NT2/D1 (cell line): ENCODE measurements around the gene F12.
A peak's percentile ranks its signal among the peaks of the same experiment; 100 is the strongest.

ENCODE experiments used
- DNase-seq: peaks from one replicate; pipeline ENCODE4 v3.0.0-alpha.2; 2011; ENCODE audit warnings: low read depth, low spot score
- H3K27me3 ChIP-seq: 2 replicates; pipeline ENCODE4 v1.6.0; 2011; ENCODE audit warnings: mild to moderate bottlenecking; ENCODE audit not compliant: insufficient read length, insufficient read depth
- H3K36me3 ChIP-seq: 2 replicates; pipeline ENCODE4 v1.6.1; 2011; ENCODE audit warnings: mild to moderate bottlenecking, low read length, mixed read lengths; ENCODE audit not compliant: insufficient read depth, insufficient read length
- H3K4me1 ChIP-seq: 2 replicates; pipeline ENCODE4 v1.5.1; 2011; ENCODE audit not compliant: insufficient read depth, insufficient read length
- H3K4me3 ChIP-seq: 2 replicates; pipeline ENCODE4 v1.5.1; 2011; ENCODE audit warnings: low read depth; ENCODE audit not compliant: insufficient read length
- H3K9ac ChIP-seq: 2 replicates; pipeline ENCODE4 v1.6.0; 2011; ENCODE audit warnings: low read depth; ENCODE audit not compliant: insufficient read length
- H3K9me3 ChIP-seq: 2 replicates; pipeline ENCODE4 v1.5.1; 2011; ENCODE audit warnings: mild to moderate bottlenecking, low read length; ENCODE audit not compliant: insufficient read depth
- SUZ12 ChIP-seq: IDR thresholded peaks from 2 replicates; pipeline ENCODE4 v1.6.1; 2011; ENCODE audit not compliant: insufficient read length, insufficient read depth; ENCODE audit errors: extremely low read depth
- YY1 ChIP-seq: IDR thresholded peaks from 2 replicates; pipeline ENCODE4 v1.6.1; 2011; ENCODE audit not compliant: insufficient read length, insufficient read depth
- ZNF274 ChIP-seq: IDR thresholded peaks from 2 replicates; pipeline ENCODE4 v1.6.1; 2011; ENCODE audit warnings: mild to moderate bottlenecking, low read depth, low read length

The F12 gene

DNA sequence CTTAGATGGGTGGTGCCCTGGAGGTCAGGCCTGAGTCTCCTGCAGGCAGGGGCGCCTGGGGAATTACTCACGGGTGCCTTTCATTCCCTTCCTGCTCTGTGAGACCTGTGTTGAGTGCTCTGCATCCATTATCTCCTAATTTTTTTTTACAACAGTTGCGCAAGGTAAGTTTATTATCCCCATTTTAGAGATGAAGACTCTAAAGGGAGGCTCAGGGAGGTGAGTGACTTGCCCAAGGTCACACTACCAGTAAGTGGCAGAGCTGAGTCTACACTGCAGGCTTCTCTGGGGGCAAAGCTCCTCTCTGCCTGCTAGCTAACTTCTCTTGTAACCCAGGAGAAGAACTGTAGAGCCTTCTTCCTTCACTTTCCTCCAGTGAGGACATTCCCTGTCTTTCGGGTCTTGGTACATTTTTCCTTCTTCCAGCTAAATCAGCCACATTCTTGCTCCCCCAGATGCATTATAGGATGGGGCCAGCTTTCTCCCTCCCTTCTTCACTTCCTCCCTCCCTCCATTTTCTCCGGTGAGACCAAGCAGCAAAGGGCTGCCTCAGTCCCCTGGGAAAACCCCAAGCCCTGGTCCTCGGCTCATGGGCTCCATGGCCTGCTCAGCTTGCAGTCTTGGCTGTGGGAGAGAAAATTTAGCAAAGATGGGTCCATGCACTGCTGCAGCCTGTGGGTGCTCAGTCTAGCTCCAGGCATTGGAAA lies 39.0 kb upstream of the F12 start:
- no peak overlapping the region for H3K9ac ChIP-seq
- no peaks in the 10 kb centered on the region for H3K9me3 ChIP-seq
- TF ChIP-seq ZNF274 = no peak
- H3K4me3 ChIP-seq = no peak overlapping the region
- no peak for DNase-seq
- H3K36me3 ChIP-seq = peaks cover 14% of the 10 kb centered on the region
- peaks cover 11% of the 10 kb centered on the region for H3K27me3 ChIP-seq
- peaks cover 16% of the 10 kb centered on the region for H3K4me1 ChIP-seq

GRCh38 chr5:177447611-177448243 lies 38.4 kb upstream of the F12 start:
- no peak for DNase-seq
- peaks cover 7% of the 10 kb centered on the region for H3K27me3 ChIP-seq
- TF ChIP-seq ZNF274 (no peak), YY1 (no peak), SUZ12 (no peak)
- H3K36me3 ChIP-seq = peaks cover 19% of the 10 kb centered on the region
- peak overlapping the region; percentile 62 for H3K9ac ChIP-seq
- no peaks in the 10 kb centered on the region for H3K9me3 ChIP-seq
- peaks cover 15% of the 10 kb centered on the region for H3K4me1 ChIP-seq
- H3K4me3 ChIP-seq = peak overlapping the region; percentile 29

- Histone ChIP-seq H3K9me3 (no peaks in the 10 kb centered on the region), H3K36me3 (peaks cover 25% of the 10 kb centered on the region), H3K27me3 (peaks cover 7% of the 10 kb centered on the region), H3K9ac (peak overlapping the region; percentile 91), H3K4me3 (peak overlapping the region; percentile 76), H3K4me1 (peaks cover 17% of the 10 kb centered on the region)
- TF ChIP-seq ZNF274 = no peak
- TF ChIP-seq YY1 = no peak
- no peak for TF ChIP-seq SUZ12
- DNase-seq = no peak
These were observed 37.8 kb upstream of the F12 start for GRCh38 chr5:177447066-177447610.

- Histone ChIP-seq H3K9ac (peak within 1 kb of the TSS; percentile 91), H3K27me3 (peaks cover 7% of the 10 kb centered on the region), H3K4me3 (peak within 1 kb of the TSS; percentile 76), H3K36me3 (peaks cover 32% of the 10 kb centered on the region), H3K4me1 (peaks cover 20% of the 10 kb centered on the region), H3K9me3 (no peaks in the 10 kb centered on the region)
- DNase-seq = no peak
- no peak for TF ChIP-seq YY1
These were observed 37.1 kb upstream of the F12 start, which contains the start of gene PRR7 for GRCh38 chr5:177446200-177447065. Gene PRR7 (plus strand): TSS chr5:177446814. CDS start chr5:177455068, 8,254 bp downstream.

GRCh38 chr5:177445917-177446199 lies 36.5 kb upstream of the F12 start:
- TF ChIP-seq ZNF274 = no peak
- no peak for TF ChIP-seq YY1
- no peak for TF ChIP-seq SUZ12
- no peak for DNase-seq
- H3K4me1 ChIP-seq = peaks cover 23% of the 10 kb centered on the region
- H3K36me3 ChIP-seq = peaks cover 35% of the 10 kb centered on the region
- H3K27me3 ChIP-seq = peaks cover 6% of the 10 kb centered on the region
- peak overlapping the region; percentile 76 for H3K4me3 ChIP-seq
- peak overlapping the region; percentile 91 for H3K9ac ChIP-seq
- H3K9me3 ChIP-seq = no peaks in the 10 kb centered on the region

- H3K4me1 ChIP-seq = peaks cover 26% of the 10 kb centered on the region
- TF ChIP-seq ZNF274 = no peak
- no peak for DNase-seq
- peaks cover 5% of the 10 kb centered on the region for H3K27me3 ChIP-seq
- H3K9ac ChIP-seq = no peak overlapping the region
- H3K4me3 ChIP-seq = no peak overlapping the region
- H3K9me3 ChIP-seq = no peaks in the 10 kb centered on the region
- peaks cover 40% of the 10 kb centered on the region for H3K36me3 ChIP-seq
These were observed 35.9 kb upstream of the F12 start for GRCh38 chr5:177445052-177445916.
